Heart left ventricle (tissue), 16 donors: Measurements from ENCODE around the gene TTLL11. TPM values are rescaled to one million over a fixed set of nuclear protein-coding genes. Genes with fewer than 3 reads are reported as not detected.

Experiments
- ATAC-seq, 4 donors: fragments of 200-7000 bp; cut with Tn5 transposase; one replicate each; pipeline ENCODE4 v1.9.1; 2020 to 2022; ENCODE audit warnings: moderate library complexity in 4 of 4, mild to moderate bottlenecking in 3 of 4, moderate number of reproducible peaks in 1 of 4
- DNase-seq, 5 donors: peaks; one replicate each; pipeline ENCODE4 v3.0.0-alpha.2; 2020
- H3K27ac ChIP-seq, 12 donors: fragments of 200-600 bp; sonication (generic) in 4 of 12; one replicate each; pipeline versions ENCODE4 v1.5.0 to v1.8.0; 2016 to 2022; ENCODE audit warnings: mild to moderate bottlenecking in 2 of 12
- H3K27me3 ChIP-seq, 9 donors: fragments of 200-600 bp; sonication (generic) in 2 of 9; one replicate each; pipeline versions ENCODE4 v1.5.1 to v1.8.0; 2016 to 2022; ENCODE audit warnings: mild to moderate bottlenecking in 3 of 9
- H3K36me3 ChIP-seq, 9 donors: fragments of 200-600 bp; sonication (generic) in 2 of 9; one replicate each; pipeline versions ENCODE4 v1.5.0 to v1.8.0; 2018 to 2022; ENCODE audit warnings: mild to moderate bottlenecking in 2 of 9
- H3K4me1 ChIP-seq, 12 donors: fragments of 200-600 bp; sonication (generic) in 4 of 12; one replicate each; pipeline versions ENCODE4 v1.5.0 to v1.8.0; 2016 to 2022; ENCODE audit warnings: mild to moderate bottlenecking in 3 of 12
- H3K4me3 ChIP-seq, 12 donors: fragments of 200-600 bp; sonication (generic) in 4 of 12; one replicate each; pipeline versions ENCODE4 v1.5.0 to v1.8.0; 2017 to 2022; ENCODE audit warnings: mild to moderate bottlenecking in 9 of 12, moderate library complexity in 4 of 12
- H3K9me3 ChIP-seq, 12 donors: fragments of 200-600 bp; sonication (generic) in 4 of 12; one replicate each; pipeline versions ENCODE4 v1.5.0 to v1.8.0; 2016 to 2022; ENCODE audit warnings: mild to moderate bottlenecking in 1 of 12
- CTCF ChIP-seq, 12 donors: fragments of 200-600 bp; sonication (generic) in 4 of 12; IDR thresholded peaks; one replicate each; pipeline versions ENCODE4 v1.5.0 to v1.8.0; 2018 to 2022; ENCODE audit warnings: antibody characterized with exemption in 12 of 12, mild to moderate bottlenecking in 5 of 12
- POLR2A ChIP-seq, 2 donors: fragments of 450-650 bp; IDR thresholded peaks; one replicate each; pipeline ENCODE4 v1.6.1; 2017; ENCODE audit warnings: antibody characterized with exemption in 2 of 2, mild to moderate bottlenecking in 2 of 2, moderate library complexity in 2 of 2
- WGBS, 4 donors: extraction: QIAGEN DNeasy Blood & Tissue Kit in 2 of 4; methylation state at CpG; one replicate each; pipeline versions ENCODE4 v1.1.5 to v1.1.7; 2013 to 2018; 5-methylcytosine and 5-hydroxymethylcytosine counted together
- intact Hi-C, 10 donors: fragments of 100-400 bp; cut with DNase I; formaldehyde crosslinking; loops; one replicate each; pipeline versions ENCODE4 v1.11.1 to v1.14.2; 2022
- microRNA-seq, 4 donors: library from miRNA; unstranded; fragments of <30 nt; microRNA quantifications; one replicate each; pipeline versions ENCODE4 to v1.2.0, GENCODE V29; 2017 to 2020
- polyA plus RNA-seq, 2 donors: library from polyadenylated mRNA; stranded (reverse); fragments of 200-250 nt; gene quantifications; one replicate each; pipeline ENCODE4 v1.2.3, GENCODE V29; 2013
- total RNA-seq, 9 donors: library from RNA; depleted of rRNA in 2 of 9; stranded (reverse); fragments of >200 nt in 2 of 9; fragmentation: NEBNext Ultra II Directional in 3 of 9; extraction: Animal tissue kit (Norgen Biotek cat#: 25700) in 3 of 9; gene quantifications; one replicate each; pipeline versions ENCODE4 v1.1.0 to v1.2.4, GENCODE V29; 2016 to 2023
- donor health status: ischemic (EF 13 %, LVEDD 7.1; RV severe dilation, severe dysfunction).
- donor health status: healthy with polysubstance abuse.
- donor health status: DM: no; HTN: yes; CAD: no.
- donor health status: DM: no; HTN: no; CAD: no.
- donor health status: ischemic (EF 25% LVEDD 6.9; RV normal size, moderate dysfunction).
- donor health status: ischemic (EF 25% LVEDD 5.7; RV mildly dilated, moderate dysfunction).
- donor health status: healthy.
- donor health status: DM: yes; HTN: yes; CAD: no.
- donor health status: ischemic (EF 35%, LVEDD 5.7; RV mildly dilated, moderate dysfunction).
- donor health status: nonischemic (EF 11% LVEDD 7.7; RV severe dilation, severe dysfunction).
- donor health status: DM: yes; HTN: yes; CAD: no.
- donor health status: PGD.
- donor health status: ischemic (EF 29% LVEDD 5.4; RV normal size, mild dysfunction).
- donor health status: nonischemic (EF 23%, LVEDD 6.1; RV moderate dilation, normal function).

TTLL11 gene
- total and polyA plus RNA-seq, 11 donors = 2.7 to 10.9 (median 7.9) TPM

GRCh38 chr9:121773954-121774714, 319.0 kb downstream of the TTLL11 start:
- 87 to 90% (median 88%) methylated on average over 14 to 19 of the region's 19 CpGs for WGBS, 4 donors
- Histone ChIP-seq H3K27ac (peak overlapping the region in 3 of 12 donors; percentile 14 to 77 (median 62)), H3K4me1 (peaks cover 0 to 67% (median 17%) of the 10 kb centered on the region in 12 donors), H3K9me3 (peaks cover 0 to 5% (median 0%) of the 10 kb centered on the region in 12 donors), H3K4me3 (no peak overlapping the region), H3K36me3 (peaks cover 6 to 93% (median 77%) of the 10 kb centered on the region in 9 donors), H3K27me3 (no peaks in the 10 kb centered on the region)
- peak; percentile 8 to 60 (median 16) for DNase-seq
- no peak for TF ChIP-seq CTCF (IDR thresholded peaks at IDR 0.05)
- TF ChIP-seq POLR2A (IDR thresholded peaks at IDR 0.05) = no peak
- no peak for ATAC-seq
- intact Hi-C loops = no loop called here

GRCh38 chr9:121773286-121773953, 319.7 kb downstream of the TTLL11 start:
- Histone ChIP-seq H3K9me3 (peaks cover 0 to 5% (median 0%) of the 10 kb centered on the region in 12 donors), H3K36me3 (peaks cover 6 to 100% (median 84%) of the 10 kb centered on the region in 9 donors), H3K4me1 (peaks cover 0 to 63% (median 11%) of the 10 kb centered on the region in 12 donors), H3K27me3 (no peaks in the 10 kb centered on the region), H3K4me3 (no peak overlapping the region), H3K27ac (peak overlapping the region in 7 of 12 donors; percentile 10 to 77 (median 43))
- DNase-seq (peak in 3 of 5 donors; percentile 8 to 23 (median 12)), ATAC-seq (no peak)
- 94 to 95% (median 94%) methylated on average over 6 to 18 of the region's 18 CpGs for whole genome bisulfite sequencing, 4 donors
- intact Hi-C loops = no loop called here
- TF ChIP-seq POLR2A (IDR thresholded peaks at IDR 0.05) (no peak), CTCF (IDR thresholded peaks at IDR 0.05) (no peak)

GRCh38 chr9:121772600-121773285, 320.4 kb downstream of the TTLL11 start:
- Histone ChIP-seq H3K4me1 (peaks cover 0 to 62% (median 7%) of the 10 kb centered on the region in 12 donors), H3K9me3 (peaks cover 0 to under 1% (median 0%) of the 10 kb centered on the region in 12 donors), H3K27me3 (no peaks in the 10 kb centered on the region), H3K4me3 (no peak overlapping the region), H3K36me3 (peaks cover 6 to 100% (median 89%) of the 10 kb centered on the region in 9 donors), H3K27ac (peak overlapping the region in 9 of 12 donors; percentile 14 to 77 (median 40))
- TF ChIP-seq CTCF (IDR thresholded peaks at IDR 0.05) (no peak), POLR2A (IDR thresholded peaks at IDR 0.05) (no peak)
- intact Hi-C loops = no loop called here
- 79 to 96% (median 84%) methylated on average over 19 to 45 of the region's 45 CpGs for WGBS, 4 donors
- DNase-seq (peak; percentile 56 to 91 (median 82)), ATAC-seq (peak; percentile 85 to 91 (median 88))

Small RNAs within 50 kb of the gene (microRNA-seq; reads per million reads assigned to microRNA genes)
- 0 reads per million in 4 donors for gene MIR4478

Other genes starting within 250 kb of the TTLL11 start
- gene NDUFA8, start 66.5 kb upstream of the TTLL11 start, total RNA-seq = 100 to 1,000 TPM; 183 to 316 (median 260) TPM
- 100 to 1,000 TPM; 301 to 919 TPM for gene NDUFA8, start 66.5 kb upstream of the TTLL11 start, polyA plus RNA-seq
- gene MORN5, start 66.6 kb upstream of the TTLL11 start, total RNA-seq = not detected
- gene MORN5, start 66.6 kb upstream of the TTLL11 start, polyA plus RNA-seq = not detected
- 10 to 100 TPM in 2 of 9 donors, 1 to 10 TPM in 7; 2.9 to 11.2 (median 6.5) TPM for gene LHX6, start 135.6 kb upstream of the TTLL11 start, total RNA-seq
- 1 to 10 TPM; 4.5 to 8.4 TPM for gene LHX6, start 135.6 kb upstream of the TTLL11 start, polyA plus RNA-seq
- gene RBM18, start 171.5 kb upstream of the TTLL11 start, total RNA-seq = 10 to 100 TPM; 24.7 to 49.0 (median 38.4) TPM
- gene RBM18, start 171.5 kb upstream of the TTLL11 start, polyA plus RNA-seq = 10 to 100 TPM in 1 of 2 donors, 1 to 10 TPM in 1; 7.9 to 18.8 TPM
- 10 to 100 TPM; 29.2 to 44.5 (median 36.0) TPM for gene MRRF, start 171.6 kb upstream of the TTLL11 start, total RNA-seq
- 10 to 100 TPM; 27.0 to 48.1 TPM for gene MRRF, start 171.6 kb upstream of the TTLL11 start, polyA plus RNA-seq